GM20431 (cell line): Measurements from ENCODE around the gene BCKDHA.
"Not testable (repeated sequence)": the region's sequence is repeated elsewhere in the genome, so short reads cannot be mapped to it uniquely, and the experiment has no call there.

Experiments
- in situ Hi-C: fragments of 300-500 bp; cut with MseI, MboI; formaldehyde crosslinking; loops from one replicate; pipeline ENCODE4 v1.15.0; 2020; ENCODE audit warnings: low sequenced_read_pairs; ENCODE audit not compliant: unreplicated experiment

The BCKDHA gene

DNA sequence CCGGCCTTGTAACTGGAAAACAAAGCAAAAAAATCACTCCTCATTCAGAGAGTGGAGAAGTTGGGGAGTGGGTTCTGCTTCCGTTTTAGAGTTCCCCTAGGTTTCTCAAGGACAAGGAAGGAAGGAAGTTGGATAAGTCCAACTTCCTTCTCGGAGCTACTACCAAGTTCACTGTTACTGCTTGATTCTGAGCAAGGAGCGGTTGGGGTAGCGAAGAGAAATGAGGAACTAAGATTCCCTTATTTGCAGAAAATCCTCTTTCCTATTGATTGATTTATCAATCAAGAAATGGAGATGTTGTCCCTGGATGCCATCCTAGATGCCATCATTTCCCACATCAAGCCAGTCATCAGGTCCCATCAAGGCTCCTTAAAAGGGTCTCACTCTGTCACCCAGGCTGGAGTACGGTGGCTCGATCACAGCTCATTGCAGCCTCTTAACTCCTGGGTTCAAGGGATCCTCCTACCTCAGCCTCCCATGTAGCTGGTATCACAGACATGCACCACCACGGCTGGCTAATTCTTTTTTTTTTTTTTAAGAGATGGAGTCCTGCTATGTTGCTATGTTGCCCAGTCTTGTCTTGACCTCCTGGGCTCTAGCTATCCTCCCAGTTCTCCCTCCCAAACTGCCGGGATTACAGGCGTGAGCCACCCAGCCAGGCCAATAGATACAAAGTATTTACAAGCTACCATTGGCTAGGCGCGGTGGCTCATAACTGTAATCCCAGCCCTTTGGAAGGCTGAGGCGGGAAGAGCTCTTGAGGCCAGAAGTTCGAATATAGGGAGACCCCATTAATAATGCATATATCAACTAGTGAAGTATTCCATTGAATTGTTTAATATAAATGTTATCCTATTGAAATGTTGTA lies 32.9 kb upstream of the BCKDHA start:
- in situ Hi-C loops, result no loop called here

GRCh38 chr19:41366089-41366488 lies 31.5 kb upstream of the BCKDHA start:
- in situ Hi-C loops, result no loop called here

- in situ Hi-C loops, result no loop called here
Measured at GRCh38 chr19:41367848-41368301, 29.7 kb upstream of the BCKDHA start.

GRCh38 chr19:41369769-41370168 lies 27.8 kb upstream of the BCKDHA start:
- in situ Hi-C loops, result no loop called here

- in situ Hi-C loops, result not testable (repeated sequence)
Measured at GRCh38 chr19:41371119-41371518, 26.5 kb upstream of the BCKDHA start.

GRCh38 chr19:41371541-41371940 lies 26.1 kb upstream of the BCKDHA start:
- in situ Hi-C loops, result no loop called here

DNA sequence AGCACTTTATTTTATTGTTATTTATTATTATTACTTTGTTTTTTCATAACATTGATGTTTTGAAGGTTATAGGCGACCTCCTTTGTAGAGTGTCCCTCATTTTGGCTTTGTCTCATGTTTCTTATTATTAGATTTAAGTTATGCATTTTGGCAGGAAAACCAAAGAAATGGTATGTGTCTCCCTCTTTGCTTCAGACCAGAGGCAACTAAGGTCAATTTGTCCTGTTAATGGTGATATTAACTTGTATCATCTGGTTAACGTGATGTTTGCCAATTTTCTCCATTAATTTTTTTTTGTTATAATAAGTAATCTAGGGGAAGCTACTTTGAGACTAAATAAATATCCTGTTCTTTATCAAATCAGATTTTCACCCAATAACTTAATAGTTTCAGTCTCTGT lies 25.1 kb upstream of the BCKDHA start:
- in situ Hi-C loops, result no loop called here

DNA sequence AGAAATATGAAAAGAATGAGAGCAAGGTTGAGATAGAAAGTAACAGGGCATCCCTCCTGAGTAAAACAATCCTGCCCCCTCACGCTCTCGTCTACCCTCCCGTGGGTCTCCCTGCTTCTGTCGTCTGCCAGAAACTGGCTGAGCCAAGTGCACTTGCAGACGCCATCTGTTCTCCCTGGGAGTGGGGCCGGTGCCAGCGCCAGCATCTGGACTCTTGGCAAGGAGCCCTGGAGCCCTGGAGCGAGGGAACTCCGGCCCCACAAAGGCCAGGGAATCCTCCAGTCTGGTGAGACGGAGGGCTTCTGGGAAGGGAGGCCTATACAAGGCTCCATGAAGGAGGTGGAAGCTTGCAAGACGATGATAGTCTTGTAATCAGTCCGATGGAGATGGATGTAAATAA lies 23.6 kb upstream of the BCKDHA start:
- in situ Hi-C loops, result no loop called here

DNA sequence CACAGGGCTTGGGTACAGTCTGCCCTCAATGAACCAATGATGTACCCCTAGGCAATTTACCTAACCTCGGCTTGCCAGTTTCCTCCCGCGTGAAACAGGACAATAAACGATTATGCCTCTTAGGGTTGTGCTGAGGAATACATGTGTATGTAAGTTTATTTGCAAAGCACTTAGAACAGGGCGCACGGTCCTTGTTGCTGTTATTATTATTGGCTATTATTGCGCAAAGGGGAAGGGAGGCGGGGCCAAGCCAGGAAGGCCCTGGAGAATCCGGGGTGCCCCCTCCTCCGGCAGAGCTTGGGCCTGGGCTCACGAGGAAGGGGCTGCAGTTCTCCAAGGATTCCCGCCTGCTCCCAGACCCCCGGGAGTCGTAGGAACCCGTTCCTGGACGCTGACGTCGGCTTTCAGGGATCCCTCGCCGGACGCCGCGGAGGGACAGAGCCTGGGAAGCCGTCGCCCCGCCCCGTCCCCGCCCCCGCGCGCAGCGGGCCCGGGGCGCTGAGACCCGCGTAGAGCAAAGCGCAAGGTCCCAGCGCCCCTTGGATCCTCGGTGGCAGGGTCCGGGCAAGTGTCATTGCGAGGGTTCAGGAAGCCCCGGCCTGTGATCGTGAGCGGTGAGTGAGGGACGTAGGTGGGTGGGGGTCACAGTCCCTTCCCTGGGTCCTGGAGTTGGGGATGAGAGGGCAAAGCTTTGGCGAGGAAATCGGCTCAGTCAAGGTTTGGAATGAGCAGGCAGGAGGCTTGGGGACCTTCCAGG lies 21.2 kb upstream of the BCKDHA start, which contains the start of gene TMEM91:
TMEM91 (plus strand) TSS at position 293 of the 757 bp plus-strand sequence. CDS start 1,777 bp downstream, outside the sequence.
- in situ Hi-C loops, result no loop called here

DNA sequence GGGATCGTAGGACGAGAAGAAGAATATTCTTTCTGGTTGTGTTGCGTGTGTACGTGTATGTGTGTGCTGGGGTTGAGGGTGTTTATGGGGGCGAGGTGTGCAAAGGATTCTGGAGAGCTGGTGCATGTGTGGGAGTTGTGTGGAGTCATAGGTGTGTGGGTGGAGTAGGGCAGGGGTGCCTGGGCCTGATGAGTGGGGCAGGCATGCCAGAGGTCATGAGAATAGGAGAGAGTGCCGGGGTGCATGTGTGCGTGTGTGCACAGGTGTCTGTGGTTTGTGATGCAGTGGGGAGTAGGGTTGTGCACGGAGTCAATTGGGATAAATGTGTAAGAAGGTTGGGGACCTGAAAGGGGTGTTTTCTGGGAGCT lies 20.6 kb upstream of the BCKDHA start:
- in situ Hi-C loops, result no loop called here

GRCh38 chr19:41377977-41378709 lies 19.5 kb upstream of the BCKDHA start:
- in situ Hi-C loops, result no loop called here

DNA sequence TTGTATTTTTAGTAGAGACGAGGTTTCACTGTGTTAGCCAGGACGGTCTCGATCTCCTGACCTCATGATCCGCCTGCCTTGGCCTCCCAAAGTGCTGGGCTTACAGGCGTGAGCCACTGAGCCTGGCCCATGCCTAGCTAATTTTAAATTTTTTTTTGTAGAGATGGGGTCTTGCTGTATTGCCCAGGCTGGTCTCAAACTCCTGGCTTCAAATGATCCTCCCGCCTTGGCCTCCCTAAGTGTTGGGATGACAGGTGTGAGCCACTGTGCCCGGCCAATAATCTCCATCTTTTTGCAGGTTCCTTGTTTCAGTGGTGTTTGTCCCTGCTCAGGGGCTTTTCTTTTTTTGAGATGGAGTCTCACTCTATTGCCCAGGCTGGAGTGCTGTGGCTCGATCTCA lies 16.1 kb upstream of the BCKDHA start:
- in situ Hi-C loops, result not testable (repeated sequence)

DNA sequence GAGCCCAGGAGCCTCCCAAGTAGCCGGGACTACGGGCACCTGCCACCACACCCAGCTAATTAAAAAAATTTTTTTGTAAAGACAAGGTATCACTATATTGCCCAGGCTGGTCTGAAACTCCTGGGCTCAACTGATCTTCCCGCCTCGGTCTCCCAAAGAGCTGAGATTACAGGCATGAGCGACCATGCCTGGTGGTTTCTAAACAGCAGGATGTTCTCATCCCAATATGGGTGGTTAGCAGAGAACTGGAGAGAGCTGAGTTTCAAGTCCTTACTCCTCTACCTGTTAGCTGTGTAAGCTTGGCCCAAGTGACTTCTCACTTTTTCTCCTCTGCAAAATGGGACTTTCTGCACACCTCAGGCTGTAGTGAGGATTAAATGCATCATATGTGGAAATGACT lies 13.3 kb upstream of the BCKDHA start:
- in situ Hi-C loops, result no loop called here

DNA sequence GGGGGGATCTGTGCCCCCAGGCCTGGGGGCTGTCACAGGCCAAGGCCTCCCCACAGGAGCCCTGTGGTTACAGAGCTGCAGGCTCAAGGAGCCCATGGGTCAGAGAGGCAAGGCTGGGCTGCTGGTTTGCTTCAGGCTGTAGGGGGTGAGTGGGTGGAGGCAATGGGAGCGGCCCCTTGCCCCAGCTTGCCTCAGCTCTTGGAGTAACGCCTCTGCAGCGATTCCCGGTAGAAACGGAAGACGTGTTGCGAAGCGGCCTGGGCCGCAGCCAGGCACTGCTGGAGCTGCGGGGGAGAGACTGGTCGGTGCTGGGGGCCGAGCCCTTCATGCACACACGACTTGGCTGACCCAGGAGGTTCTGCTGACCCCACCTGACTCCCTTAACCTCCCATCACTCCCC lies 11.2 kb upstream of the BCKDHA start:
- in situ Hi-C loops, result no loop called here

GRCh38 chr19:41391618-41392017 lies 6.0 kb upstream of the BCKDHA start:
- in situ Hi-C loops, result no loop called here

DNA sequence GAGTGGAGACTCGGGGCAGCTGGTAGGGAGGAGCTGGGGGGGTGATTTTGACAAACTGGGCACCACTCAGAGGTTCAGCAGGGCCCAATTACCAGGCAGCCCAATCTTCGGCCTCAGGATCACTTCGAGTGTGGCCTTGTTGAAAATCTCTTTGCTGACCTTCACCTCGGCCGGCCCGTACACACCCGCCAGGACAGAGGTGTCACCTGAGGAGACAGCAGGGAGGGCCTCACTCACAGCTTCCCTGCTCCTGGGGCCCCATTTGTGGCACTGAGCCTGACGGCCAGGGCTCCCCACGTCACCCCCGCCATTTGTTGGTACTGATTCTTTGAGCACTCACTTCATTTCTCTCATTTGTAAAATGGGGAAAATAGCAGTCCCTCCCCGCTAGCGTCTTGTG lies 4.8 kb upstream of the BCKDHA start:
- in situ Hi-C loops, result no loop called here

DNA sequence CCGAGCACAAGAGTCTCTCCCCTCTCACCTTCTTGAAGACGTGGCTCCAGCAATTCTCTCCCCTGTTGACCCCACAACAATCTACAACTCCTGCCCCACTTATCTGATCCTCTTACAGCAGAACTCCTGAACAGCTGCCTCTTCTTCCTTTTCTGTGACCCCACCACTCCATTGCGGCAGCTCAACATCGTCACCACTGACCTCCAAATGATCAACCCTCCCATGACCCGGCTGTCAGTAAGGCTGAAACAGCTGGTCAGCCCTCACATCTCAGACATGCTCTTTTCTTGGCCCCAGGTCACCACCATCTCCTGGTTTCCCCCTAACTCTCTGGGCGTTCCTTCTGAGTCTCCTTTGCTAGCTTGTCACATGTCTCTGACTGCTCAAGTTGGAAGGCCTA lies 2.3 kb upstream of the BCKDHA start:
- in situ Hi-C loops, result no loop called here

DNA sequence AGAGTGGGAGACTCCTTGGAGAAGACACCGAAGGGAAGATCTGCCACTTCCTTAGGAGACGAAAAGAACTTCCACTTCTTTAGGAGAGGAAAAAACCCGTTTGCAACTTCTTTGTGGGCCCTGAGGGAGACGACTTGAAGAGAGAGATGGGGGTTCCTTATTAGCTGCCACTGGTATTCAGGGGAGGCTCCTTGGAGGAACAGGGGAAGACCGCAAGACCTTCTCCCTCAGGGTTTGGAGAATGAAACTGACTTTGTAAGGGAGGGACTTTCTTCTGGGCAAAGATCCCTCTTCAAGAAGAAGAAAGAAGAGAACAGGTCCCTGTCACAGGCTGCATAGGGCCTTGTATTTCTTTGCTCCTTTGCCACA lies 416 bp downstream of the BCKDHA start:
- in situ Hi-C loops, result no loop called here

GRCh38 chr19:41398598-41398997 lies 980 bp downstream of the BCKDHA start:
- in situ Hi-C loops, result no loop called here

DNA sequence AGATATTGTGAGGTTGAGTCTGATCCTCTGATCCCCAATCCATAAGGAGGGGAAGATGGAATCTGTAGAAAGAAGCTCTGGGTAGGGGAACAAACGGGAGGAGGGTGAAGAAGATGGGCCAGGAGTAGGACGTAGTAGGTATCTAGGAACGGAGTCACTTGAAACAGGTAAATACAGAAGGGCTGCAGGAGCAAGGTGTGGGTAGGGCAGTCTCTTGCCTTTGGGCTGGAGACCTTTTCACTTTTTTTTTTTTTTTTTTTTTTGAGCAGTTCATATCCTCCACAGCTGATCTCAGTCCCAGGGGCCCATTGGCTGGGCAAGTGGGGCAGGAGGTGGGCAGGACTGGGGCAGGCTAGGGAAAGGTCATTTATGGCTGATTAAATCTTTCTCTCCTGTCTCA lies 1.5 kb downstream of the BCKDHA start:
- in situ Hi-C loops, result no loop called here

DNA sequence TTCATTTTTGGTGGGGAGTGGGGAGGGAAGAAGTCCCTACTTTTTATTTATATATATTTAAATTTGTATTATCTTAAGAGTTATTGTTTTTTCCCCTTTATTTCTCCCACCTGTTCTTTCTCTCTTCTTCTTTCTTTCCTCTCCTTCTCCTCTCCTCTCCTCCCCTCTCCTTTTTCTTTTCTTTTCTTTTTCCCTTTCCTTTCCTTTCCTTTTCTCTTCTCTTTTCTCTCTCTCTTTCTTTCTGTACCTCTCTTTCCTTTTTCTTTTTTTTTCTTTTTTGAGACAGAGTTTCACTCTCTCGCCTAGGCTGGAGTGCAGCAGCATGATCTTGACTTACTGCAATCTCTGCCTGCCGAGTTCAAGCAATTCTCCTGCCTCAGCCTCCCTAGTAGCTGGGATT lies 1.9 kb downstream of the BCKDHA start:
- in situ Hi-C loops, result no loop called here
